Neuron (in vitro differentiated cells): Measurements from ENCODE around the gene DSCAM.
"Not testable (repeated sequence)": the region's sequence is repeated elsewhere in the genome, so short reads cannot be mapped to it uniquely, and the experiment has no call there.

ENCODE experiments used
- H2AFZ ChIP-seq: one replicate; pipeline ENCODE4 v1.6.1; 2013; ENCODE audit warnings: low read depth, mild to moderate bottlenecking, inconsistent platforms, low read length, moderate library complexity
- H3K27me3 ChIP-seq: one replicate; pipeline ENCODE4 v1.6.1; 2013; ENCODE audit warnings: low read length; ENCODE audit not compliant: insufficient read depth
- H3K36me3 ChIP-seq: one replicate; pipeline ENCODE4 v1.6.1; 2013; ENCODE audit warnings: low read length; ENCODE audit not compliant: insufficient read depth
- H3K4me1 ChIP-seq: one replicate; pipeline ENCODE4 v1.6.1; 2013; ENCODE audit warnings: low read length; ENCODE audit not compliant: insufficient read depth
- H3K4me3 ChIP-seq: 2 replicates; pipeline ENCODE4 v1.5.1; 2013; ENCODE audit warnings: mild to moderate bottlenecking, low read length, moderate library complexity
- H3K9me3 ChIP-seq: one replicate; pipeline ENCODE4 v1.6.1; 2013; ENCODE audit warnings: low read length

Gene DSCAM

GRCh38 chr21:40846587-40847411 lies at the start of gene DSCAM:
Gene DSCAM, minus strand, starts transcription at chr21:40847158. Its CDS starts 497 bp downstream, at chr21:40846661.
- Histone ChIP-seq H2AFZ (no peak within 1 kb of the TSS), H3K9me3 (no peaks in the 10 kb centered on the region), H3K4me3 (no peak within 1 kb of the TSS), H3K27me3 (peaks cover 54% of the 10 kb centered on the region), H3K4me1 (no peaks in the 10 kb centered on the region), H3K36me3 (no peaks in the 10 kb centered on the region)

GRCh38 chr21:40895697-40896096 lies 48.7 kb upstream of the DSCAM start:
- not testable (repeated sequence) for H2AFZ ChIP-seq, H3K27me3 ChIP-seq, H3K4me3 ChIP-seq, H3K9me3 ChIP-seq, H3K36me3 ChIP-seq, H3K4me1 ChIP-seq

- no peaks in the 10 kb centered on the region for H3K9me3 ChIP-seq
- H3K27me3 ChIP-seq: no peaks in the 10 kb centered on the region
- H3K4me3 ChIP-seq: no peak overlapping the region
- no peaks in the 10 kb centered on the region for H3K36me3 ChIP-seq
- no peak overlapping the region for H2AFZ ChIP-seq
- H3K4me1 ChIP-seq: no peaks in the 10 kb centered on the region
These were observed 40.0 kb upstream of the DSCAM start for GRCh38 chr21:40886931-40887330.

- H3K27me3 ChIP-seq: no peaks in the 10 kb centered on the region
- no peaks in the 10 kb centered on the region for H3K4me1 ChIP-seq
- no peaks in the 10 kb centered on the region for H3K9me3 ChIP-seq
- H3K4me3 ChIP-seq: no peak overlapping the region
- H2AFZ ChIP-seq: no peak overlapping the region
- H3K36me3 ChIP-seq: no peaks in the 10 kb centered on the region
These were observed 39.0 kb upstream of the DSCAM start for GRCh38 chr21:40886006-40886405.

GRCh38 chr21:40882192-40882915 lies 35.4 kb upstream of the DSCAM start:
- no peaks in the 10 kb centered on the region for H3K27me3 ChIP-seq
- H3K36me3 ChIP-seq: no peaks in the 10 kb centered on the region
- no peaks in the 10 kb centered on the region for H3K4me1 ChIP-seq
- H3K9me3 ChIP-seq: no peaks in the 10 kb centered on the region
- H3K4me3 ChIP-seq: no peak overlapping the region
- no peak overlapping the region for H2AFZ ChIP-seq

GRCh38 chr21:40881767-40882166 lies 34.8 kb upstream of the DSCAM start:
- no peak overlapping the region for H3K4me3 ChIP-seq
- H2AFZ ChIP-seq: no peak overlapping the region
- H3K9me3 ChIP-seq: no peaks in the 10 kb centered on the region
- no peaks in the 10 kb centered on the region for H3K27me3 ChIP-seq
- H3K4me1 ChIP-seq: no peaks in the 10 kb centered on the region
- H3K36me3 ChIP-seq: no peaks in the 10 kb centered on the region

GRCh38 chr21:40871099-40871498 lies 24.1 kb upstream of the DSCAM start:
- H3K4me3 ChIP-seq: no peak overlapping the region
- no peaks in the 10 kb centered on the region for H3K4me1 ChIP-seq
- no peaks in the 10 kb centered on the region for H3K9me3 ChIP-seq
- no peaks in the 10 kb centered on the region for H3K36me3 ChIP-seq
- H2AFZ ChIP-seq: no peak overlapping the region
- no peaks in the 10 kb centered on the region for H3K27me3 ChIP-seq

GRCh38 chr21:40863839-40864238 lies 16.9 kb upstream of the DSCAM start:
- no peaks in the 10 kb centered on the region for H3K36me3 ChIP-seq
- no peaks in the 10 kb centered on the region for H3K9me3 ChIP-seq
- H3K4me3 ChIP-seq: no peak overlapping the region
- no peaks in the 10 kb centered on the region for H3K4me1 ChIP-seq
- no peaks in the 10 kb centered on the region for H3K27me3 ChIP-seq
- H2AFZ ChIP-seq: no peak overlapping the region

- H3K4me3 ChIP-seq: no peak overlapping the region
- no peaks in the 10 kb centered on the region for H3K36me3 ChIP-seq
- H3K9me3 ChIP-seq: no peaks in the 10 kb centered on the region
- H3K27me3 ChIP-seq: no peaks in the 10 kb centered on the region
- H3K4me1 ChIP-seq: no peaks in the 10 kb centered on the region
- H2AFZ ChIP-seq: no peak overlapping the region
These were observed 11.6 kb upstream of the DSCAM start for GRCh38 chr21:40858517-40858916.

- peaks cover 1% of the 10 kb centered on the region for H3K27me3 ChIP-seq
- no peaks in the 10 kb centered on the region for H3K36me3 ChIP-seq
- H3K4me3 ChIP-seq: no peak overlapping the region
- no peak overlapping the region for H2AFZ ChIP-seq
- no peaks in the 10 kb centered on the region for H3K9me3 ChIP-seq
- no peaks in the 10 kb centered on the region for H3K4me1 ChIP-seq
These were observed 7.2 kb upstream of the DSCAM start for GRCh38 chr21:40853956-40854688.

- Histone ChIP-seq H2AFZ (no peak overlapping the region), H3K27me3 (peaks cover 17% of the 10 kb centered on the region), H3K36me3 (no peaks in the 10 kb centered on the region), H3K4me3 (no peak overlapping the region), H3K4me1 (no peaks in the 10 kb centered on the region), H3K9me3 (no peaks in the 10 kb centered on the region)
These were observed 5.6 kb upstream of the DSCAM start for GRCh38 chr21:40852563-40852962.

- Histone ChIP-seq H3K4me1 (no peaks in the 10 kb centered on the region), H3K36me3 (no peaks in the 10 kb centered on the region), H3K27me3 (peaks cover 25% of the 10 kb centered on the region), H3K4me3 (no peak overlapping the region), H3K9me3 (no peaks in the 10 kb centered on the region), H2AFZ (no peak overlapping the region)
These were observed 4.8 kb upstream of the DSCAM start for GRCh38 chr21:40851749-40852148.

GRCh38 chr21:40850071-40850470 lies 3.1 kb upstream of the DSCAM start:
- no peaks in the 10 kb centered on the region for H3K9me3 ChIP-seq
- H3K36me3 ChIP-seq: no peaks in the 10 kb centered on the region
- H2AFZ ChIP-seq: no peak overlapping the region
- H3K4me3 ChIP-seq: no peak overlapping the region
- no peaks in the 10 kb centered on the region for H3K4me1 ChIP-seq
- H3K27me3 ChIP-seq: peaks cover 38% of the 10 kb centered on the region
